GM12872 (cell line): Measurements from ENCODE around the gene LINGO1.
A peak's percentile ranks its signal among the peaks of the same experiment; 100 is the strongest.

Experiments
- CTCF ChIP-seq: IDR thresholded peaks from 3 replicates; pipeline ENCODE4 v1.5.1; 2011; ENCODE audit warnings: low read depth, mild to moderate bottlenecking, low read length, moderate library complexity; ENCODE audit not compliant: insufficient read depth

LINGO1 gene

GRCh38 chr15:77664428-77664827, 31.7 kb upstream of the LINGO1 start:
- no peak for TF ChIP-seq CTCF

GRCh38 chr15:77663256-77663655, 30.5 kb upstream of the LINGO1 start:
- TF ChIP-seq CTCF = no peak

- TF ChIP-seq CTCF = peak; percentile 52; the same call in 2 of the 3 replicates
Observed at GRCh38 chr15:77659350-77660321, 26.9 kb upstream of the LINGO1 start.

GRCh38 chr15:77658304-77658703, 25.6 kb upstream of the LINGO1 start:
- TF ChIP-seq CTCF = no peak

- TF ChIP-seq CTCF = no peak
Observed at GRCh38 chr15:77657634-77658238, 25.0 kb upstream of the LINGO1 start.

GRCh38 chr15:77656294-77656693, 23.6 kb upstream of the LINGO1 start:
- no peak for TF ChIP-seq CTCF

- TF ChIP-seq CTCF = peak; percentile 53
Observed at GRCh38 chr15:77654975-77655374, 22.3 kb upstream of the LINGO1 start.
